NB4 (cell line): Measurements from ENCODE around the gene SMAD7.

Experiments used
- TF ChIP-seq, protein P1 (sequence below): IDR thresholded peaks from one replicate; pipeline ENCODE4 v1.5.1; 2012; ENCODE audit warnings: low read depth, low read length
- TF ChIP-seq, protein P2 (sequence below): IDR thresholded peaks from 2 replicates; pipeline ENCODE4 v1.6.1; 2011; ENCODE audit warnings: low read depth, low read length

DNA sequence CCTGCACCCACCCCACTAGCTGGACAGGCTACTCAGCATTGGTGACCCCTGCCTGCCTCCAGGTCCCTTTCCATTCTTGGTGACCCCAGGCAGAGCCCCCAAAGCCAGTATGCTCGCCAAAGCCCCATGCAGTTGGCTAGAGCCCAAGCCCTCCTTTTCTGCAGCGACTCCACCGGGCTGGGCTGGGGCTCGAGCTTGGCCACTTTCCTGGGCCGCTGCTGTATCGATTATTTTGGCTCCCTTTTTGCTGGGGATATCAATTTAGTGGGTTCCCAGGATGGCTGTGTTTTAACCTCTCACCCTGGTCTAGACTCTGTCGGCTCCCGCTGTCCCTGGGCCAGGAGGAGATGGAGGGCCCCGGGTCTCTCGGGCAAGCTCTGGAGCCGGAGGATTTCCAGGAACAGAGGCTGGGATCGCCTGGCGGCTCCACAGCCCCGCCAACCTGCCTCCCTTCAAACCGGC is 76.0 kb downstream of the SMAD7 start:
- TF ChIP-seq, protein P1, sequence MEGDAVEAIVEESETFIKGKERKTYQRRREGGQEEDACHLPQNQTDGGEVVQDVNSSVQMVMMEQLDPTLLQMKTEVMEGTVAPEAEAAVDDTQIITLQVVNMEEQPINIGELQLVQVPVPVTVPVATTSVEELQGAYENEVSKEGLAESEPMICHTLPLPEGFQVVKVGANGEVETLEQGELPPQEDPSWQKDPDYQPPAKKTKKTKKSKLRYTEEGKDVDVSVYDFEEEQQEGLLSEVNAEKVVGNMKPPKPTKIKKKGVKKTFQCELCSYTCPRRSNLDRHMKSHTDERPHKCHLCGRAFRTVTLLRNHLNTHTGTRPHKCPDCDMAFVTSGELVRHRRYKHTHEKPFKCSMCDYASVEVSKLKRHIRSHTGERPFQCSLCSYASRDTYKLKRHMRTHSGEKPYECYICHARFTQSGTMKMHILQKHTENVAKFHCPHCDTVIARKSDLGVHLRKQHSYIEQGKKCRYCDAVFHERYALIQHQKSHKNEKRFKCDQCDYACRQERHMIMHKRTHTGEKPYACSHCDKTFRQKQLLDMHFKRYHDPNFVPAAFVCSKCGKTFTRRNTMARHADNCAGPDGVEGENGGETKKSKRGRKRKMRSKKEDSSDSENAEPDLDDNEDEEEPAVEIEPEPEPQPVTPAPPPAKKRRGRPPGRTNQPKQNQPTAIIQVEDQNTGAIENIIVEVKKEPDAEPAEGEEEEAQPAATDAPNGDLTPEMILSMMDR, result no peak
- TF ChIP-seq, protein P2, sequence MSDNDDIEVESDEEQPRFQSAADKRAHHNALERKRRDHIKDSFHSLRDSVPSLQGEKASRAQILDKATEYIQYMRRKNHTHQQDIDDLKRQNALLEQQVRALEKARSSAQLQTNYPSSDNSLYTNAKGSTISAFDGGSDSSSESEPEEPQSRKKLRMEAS, result no peak
